Activated CD8-positive, alpha-beta memory T cell treated with anti-CD3 and anti-CD28 coated beads for 24 hours (primary cell): ENCODE results near the gene ZNF597.

Source experiments
- DNase-seq: peaks from one replicate; pipeline ENCODE4 v3.0.0-alpha.2; 2020

ZNF597 gene

DNA sequence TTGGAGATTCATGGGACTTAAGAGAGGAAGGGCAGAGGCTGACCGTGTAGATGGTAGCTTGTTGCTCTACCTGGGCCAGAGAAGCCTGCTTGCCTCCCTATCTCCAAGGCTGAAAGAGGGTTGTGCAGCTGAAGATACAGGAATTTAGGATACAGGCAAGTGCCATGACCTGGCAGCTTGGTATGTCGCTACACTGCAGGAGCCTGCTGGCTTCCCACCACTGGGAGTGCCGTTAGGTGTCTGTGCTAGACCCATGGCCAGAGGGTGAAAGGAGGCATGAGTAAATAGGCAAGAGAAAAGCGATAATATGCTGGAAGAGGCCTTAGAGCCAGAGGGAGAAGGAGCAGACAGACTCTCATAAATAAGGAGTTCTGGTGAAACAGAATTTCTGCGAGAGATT is 10.8 kb upstream of the ZNF597 start:
- DNase-seq = peak; percentile 37

DNA sequence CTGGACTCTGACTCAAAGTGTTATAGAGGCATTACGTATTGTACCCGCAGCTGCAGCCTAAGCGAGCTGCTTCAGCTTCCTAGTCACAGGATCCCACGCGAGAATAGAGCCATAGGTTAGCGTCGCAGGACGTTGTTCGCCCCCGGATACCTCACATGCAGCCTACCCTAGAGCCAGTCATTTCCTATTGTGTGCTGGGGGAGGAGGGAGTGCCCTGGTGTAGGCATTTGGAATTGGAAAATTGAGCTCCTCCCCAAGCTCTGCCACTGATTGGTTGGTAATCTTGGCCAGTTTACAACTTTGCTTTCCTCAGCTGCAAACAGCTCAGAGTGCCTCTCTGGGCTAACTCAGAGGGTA is 706 bp upstream of the ZNF597 start:
- DNase-seq = no peak

DNA sequence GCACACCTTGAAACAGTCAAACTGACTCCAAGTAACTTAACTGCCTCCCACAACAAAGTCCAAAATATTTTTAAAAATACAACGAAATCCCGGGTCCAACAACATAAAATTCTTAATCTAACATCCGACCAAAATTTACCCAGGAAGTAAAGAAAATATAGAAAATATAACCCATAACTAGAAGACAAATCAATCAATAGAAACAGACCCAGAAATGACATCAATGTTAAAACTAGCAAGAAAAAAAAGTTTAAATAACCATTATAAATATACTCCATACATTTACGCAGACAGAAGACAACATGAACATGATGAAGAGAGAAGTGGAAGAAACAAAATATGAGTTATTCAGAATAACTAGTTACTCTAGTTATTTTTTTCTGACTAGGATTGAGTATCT is 3.7 kb downstream of the ZNF597 start:
- no peak for DNase-seq

DNA sequence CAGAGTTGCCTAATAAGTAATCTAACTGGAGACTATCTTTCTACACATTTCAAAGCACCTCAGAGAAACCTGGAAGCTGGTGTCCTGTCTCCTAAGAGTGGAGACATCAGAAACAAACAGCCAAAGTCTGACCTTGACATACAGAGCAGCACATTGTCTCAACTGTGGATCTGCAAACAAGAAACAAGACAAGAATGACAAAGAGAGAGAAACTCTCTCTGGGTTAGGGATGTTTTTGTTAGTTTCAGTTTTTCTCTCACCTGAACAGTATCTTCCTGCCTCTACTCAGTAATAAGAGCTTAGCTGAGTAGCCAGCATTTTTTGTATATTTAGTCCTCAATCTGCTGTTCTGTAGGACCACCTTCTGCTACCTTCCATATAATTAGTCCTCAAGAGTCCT is 8.9 kb downstream of the ZNF597 start:
- DNase-seq = no peak

DNA sequence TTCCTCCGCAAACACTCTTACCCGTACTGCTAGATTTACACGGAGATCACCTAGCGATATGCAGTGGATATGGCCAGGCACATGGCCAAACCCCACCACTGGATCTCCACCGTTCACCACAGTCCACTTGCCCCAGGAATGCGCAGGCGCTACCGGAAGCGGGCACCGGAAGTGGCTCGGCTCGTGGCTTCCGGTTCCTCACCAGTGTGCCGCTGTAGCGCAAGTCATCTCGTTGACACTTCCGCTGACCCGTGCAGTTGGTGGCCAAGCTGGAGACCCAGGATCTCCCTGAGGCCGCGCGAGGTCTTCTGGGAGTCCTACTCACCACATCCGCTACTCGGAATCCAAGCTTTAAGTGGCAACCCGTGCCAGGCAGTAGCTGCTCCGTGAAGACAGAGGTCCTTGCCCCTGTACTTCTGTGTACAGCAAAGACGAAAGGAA is 11.5 kb downstream of the ZNF597 start:
- peak; percentile 85 for DNase-seq

DNA sequence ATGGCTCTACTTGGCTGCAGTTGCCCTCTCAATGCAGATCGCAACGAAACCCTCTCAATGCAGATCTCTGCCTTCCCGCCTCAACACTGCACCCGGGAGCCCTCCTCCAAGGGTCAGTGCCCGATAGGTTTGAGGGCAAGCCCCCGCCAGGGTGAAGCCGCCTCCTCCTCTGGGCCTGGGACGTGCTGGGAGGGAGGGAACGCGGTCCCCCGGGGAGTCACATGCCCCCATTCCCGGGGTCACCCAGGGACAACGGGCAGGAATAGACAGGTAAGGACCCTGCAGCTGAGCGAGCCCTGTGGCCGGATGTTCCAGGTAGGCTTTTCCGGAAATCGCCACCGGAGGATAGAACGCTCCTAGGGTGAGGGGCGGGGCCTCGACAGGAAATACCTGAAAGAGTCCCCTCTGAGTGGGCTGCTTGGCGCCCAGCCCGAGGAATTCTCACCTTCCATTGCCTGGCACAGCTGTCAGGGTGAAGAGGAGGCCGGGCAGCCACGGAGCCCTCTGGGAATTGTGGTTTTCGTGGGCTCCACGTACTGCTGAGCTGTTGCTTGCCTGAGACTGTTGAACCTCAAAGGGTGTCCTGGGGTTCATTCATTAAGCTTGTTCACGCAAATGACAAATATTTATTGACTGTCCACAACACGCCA is 29.4 kb downstream of the ZNF597 start:
- no peak for DNase-seq

DNA sequence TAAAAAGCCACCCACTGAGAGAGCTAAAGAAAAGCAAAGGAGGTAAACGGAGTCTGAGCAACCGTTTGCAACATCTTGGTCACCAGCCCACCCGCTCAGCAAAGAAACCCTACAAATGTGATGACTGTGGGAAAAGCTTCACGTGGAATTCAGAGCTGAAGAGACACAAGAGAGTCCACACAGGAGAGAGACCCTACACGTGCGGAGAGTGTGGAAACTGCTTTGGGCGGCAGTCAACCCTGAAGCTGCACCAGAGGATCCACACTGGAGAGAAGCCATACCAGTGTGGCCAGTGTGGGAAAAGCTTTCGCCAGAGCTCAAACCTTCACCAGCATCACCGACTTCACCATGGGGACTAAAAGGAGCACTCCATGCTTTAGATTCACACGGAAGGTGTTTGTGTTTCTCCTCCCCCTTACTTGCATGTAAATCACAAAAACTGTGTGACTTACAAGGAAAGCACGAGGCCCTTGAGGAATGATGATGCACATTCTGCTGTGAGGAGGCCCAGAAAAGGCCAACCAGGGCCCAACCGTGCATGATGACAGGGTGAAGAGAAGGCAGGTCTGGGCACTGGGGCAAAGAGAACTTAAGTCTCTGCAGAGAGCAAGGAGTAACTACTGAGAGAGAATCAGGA is 34.6 kb downstream of the ZNF597 start:
- no peak for DNase-seq

DNA sequence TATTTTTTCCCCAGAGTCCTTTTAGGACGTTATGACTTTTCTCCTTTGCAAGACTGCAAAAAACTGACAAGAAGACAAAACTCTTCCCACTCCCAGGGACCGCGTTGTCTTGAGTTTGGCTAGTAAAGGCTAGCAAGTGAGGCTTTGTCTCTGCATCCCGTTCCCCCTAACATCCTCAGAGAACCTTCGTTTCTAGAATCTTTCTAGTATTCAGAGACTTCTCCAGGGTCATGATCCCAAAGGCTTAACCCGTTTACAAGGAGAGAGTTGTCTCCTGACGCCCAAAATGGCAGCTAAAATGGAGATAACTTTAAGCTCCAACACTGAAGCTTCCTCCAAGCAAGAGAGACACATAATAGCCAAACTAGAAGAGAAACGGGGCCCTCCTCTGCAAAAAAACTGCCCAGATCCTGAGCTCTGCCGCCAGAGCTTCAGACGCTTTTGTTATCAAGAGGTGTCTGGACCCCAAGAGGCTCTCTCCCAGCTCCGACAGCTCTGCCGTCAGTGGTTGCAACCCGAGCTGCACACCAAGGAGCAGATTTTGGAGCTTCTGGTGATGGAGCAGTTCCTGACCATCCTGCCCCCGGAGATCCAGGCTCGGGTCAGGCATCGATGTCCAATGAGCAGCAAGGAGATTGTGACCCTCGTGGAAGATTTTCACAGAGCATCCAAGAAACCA is 41.4 kb downstream of the ZNF597 start:
- no peak for DNase-seq

DNA sequence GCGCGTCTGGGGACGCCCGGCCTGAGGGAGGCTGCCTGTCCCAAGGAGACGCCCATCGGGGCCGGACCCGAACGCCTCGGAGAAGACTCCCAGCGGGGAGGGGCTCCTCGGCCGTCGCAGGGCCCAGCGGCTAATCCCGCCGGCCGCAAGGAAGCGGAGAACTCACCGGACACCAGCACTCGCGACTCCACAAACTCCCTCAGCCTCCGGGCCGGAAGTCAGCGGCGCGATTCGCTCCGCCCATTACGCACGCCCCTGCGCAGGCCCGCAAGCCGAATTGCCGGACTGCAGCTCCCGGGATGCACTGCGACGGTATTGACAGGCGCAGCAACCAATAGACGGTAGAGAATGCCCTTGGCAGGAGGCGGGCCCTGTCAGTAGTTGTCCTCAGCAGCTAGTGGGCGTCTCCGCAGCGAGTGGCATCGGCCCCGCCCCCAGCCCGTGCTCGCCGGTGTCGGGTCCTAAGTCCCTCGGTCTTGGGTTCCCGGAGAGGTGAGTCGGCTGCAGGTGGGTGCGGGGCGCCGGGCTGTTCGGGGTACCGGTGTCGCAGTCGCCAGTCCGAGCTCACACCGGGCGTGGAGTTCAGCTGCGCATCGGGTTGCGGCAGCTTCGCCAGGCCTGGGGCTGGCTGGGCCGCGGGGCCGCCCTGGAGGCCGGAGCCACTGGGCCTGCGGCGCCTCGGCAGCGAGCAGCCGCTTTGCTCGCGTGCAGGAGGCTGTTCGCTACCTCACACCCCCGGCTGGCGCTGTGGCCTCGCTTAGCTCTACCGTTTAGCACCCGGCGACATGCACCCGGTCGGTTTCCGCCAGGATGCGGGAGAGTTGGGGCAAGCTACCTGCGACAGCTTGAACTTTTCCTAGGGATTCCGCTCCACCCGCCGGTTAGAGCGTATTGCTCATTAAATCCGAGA is 42.3 kb downstream of the ZNF597 start, which contains the start of the genes ZNF174 and ZSCAN32:
Gene ZNF174, plus strand, starts transcription at position 437 of the 910 bp plus-strand sequence. CDS start 790 bp downstream, outside the sequence.
Gene ZSCAN32, minus strand, starts transcription at position 226 of the 910 bp plus-strand sequence. CDS start 3,447 bp downstream, outside the sequence.
- peak; percentile 99 for DNase-seq

DNA sequence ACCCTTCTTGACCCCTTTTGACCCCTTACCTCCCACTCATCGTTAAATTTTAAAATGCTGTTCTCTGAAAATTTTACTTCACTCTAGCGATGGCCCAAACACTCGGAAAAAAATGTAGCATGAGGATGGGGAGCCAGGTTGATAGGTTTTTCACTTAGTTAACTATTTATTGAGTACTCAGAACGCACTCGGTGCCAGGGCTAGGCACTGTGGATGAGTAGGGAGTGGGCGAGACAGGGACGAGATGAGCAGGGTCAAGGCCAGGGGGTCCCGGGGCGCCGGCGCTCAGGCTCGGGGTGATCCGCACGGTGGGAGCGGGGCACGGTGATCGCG is 42.9 kb downstream of the ZNF597 start:
- DNase-seq = no peak

DNA sequence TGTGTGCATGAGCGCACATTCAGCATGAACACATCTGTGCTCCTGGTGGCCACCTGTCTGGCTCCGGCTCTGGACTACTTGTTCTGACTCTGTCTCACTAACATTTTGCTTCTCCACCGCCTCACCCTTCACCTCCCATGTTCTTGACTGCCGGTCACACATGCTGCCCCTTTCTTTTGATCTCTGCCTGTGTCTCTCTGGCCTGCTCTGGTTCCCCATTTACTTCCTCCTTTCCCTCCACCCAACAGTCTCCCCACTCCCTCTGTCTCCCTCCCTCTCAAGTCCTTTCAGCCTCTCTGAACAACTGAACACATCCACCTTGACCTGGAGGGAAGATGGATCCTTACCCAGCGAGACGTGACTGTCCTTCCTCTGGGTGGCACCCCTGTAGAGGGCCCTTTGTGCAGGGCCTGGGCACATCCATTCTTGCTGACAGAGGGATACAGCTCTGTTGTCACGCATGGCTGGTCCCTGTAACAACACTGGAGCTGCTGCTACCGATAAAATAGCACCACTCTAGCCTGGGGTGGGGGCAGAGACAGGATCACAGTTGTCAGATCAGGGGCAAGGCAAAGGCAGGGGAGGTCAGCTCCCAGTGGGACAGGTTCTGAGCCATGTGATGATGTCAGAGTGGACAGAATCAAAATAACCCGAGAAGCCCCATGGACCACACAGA is 53.5 kb downstream of the ZNF597 start:
- no peak for DNase-seq

DNA sequence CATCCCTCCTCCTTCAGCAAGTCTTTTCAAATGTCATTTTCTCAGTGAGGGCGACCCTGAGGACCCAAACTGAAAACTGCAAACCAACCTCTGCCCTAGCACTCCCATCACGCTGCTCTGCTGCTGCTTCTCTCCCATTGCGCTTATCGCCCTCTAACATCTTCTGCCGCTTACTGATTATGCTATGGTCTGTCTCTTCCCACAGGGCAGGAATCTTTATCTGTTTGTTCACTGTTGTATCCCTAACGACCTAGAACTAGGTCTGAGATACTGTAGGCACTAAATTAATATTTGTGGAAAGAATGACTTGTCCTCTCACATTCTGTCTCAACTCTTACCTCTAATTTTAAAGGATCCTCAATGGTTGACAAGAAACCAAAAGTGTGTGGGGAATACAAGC is 55.0 kb downstream of the ZNF597 start:
- no peak for DNase-seq

DNA sequence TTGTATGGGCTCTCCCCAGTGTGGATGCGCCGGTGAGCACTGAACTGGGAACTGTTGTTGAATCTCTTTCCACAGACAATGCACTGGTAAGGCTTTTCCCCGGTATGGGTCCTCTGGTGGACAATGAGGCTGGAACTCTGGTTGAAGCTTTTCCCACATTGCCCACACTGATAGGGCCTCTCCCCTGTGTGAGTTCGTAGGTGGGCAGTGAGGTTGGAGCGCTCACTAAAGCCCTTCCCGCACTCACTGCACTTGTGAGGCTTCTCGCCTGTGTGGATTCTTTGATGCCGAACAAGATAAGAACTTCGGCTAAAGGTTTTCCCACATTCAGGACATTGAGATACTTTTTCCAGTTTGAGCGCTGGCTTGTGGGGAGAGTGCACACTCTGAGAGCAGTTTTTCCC is 60.3 kb downstream of the ZNF597 start:
- no peak for DNase-seq
